Measurements from ENCODE around the gene PLCB3.

PLCB3 gene

DNA sequence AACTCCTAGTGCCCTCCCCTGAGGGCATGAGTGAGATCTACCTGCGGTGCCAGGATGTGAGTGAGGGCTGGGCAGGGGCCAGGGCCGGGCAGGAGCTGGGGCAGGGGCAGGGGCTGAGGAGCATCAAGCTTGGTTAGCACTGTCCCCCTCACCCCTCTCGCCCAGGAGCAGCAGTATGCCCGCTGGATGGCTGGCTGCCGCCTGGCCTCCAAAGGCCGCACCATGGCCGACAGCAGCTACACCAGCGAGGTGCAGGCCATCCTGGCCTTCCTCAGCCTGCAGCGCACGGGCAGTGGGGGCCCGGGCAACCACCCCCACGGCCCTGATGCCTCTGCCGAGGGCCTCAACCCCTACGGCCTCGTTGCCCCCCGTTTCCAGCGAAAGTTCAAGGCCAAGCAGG lies 31.1 kb upstream of the PLCB3 start:
- in situ Hi-C loops (cut with MboI; ENCODE audit: low sequenced_read_pairs, unreplicated experiment) = no loop called here
- no peak for DNase-seq (ENCODE audit: low spot score)
- TF ChIP-seq, protein P1, sequence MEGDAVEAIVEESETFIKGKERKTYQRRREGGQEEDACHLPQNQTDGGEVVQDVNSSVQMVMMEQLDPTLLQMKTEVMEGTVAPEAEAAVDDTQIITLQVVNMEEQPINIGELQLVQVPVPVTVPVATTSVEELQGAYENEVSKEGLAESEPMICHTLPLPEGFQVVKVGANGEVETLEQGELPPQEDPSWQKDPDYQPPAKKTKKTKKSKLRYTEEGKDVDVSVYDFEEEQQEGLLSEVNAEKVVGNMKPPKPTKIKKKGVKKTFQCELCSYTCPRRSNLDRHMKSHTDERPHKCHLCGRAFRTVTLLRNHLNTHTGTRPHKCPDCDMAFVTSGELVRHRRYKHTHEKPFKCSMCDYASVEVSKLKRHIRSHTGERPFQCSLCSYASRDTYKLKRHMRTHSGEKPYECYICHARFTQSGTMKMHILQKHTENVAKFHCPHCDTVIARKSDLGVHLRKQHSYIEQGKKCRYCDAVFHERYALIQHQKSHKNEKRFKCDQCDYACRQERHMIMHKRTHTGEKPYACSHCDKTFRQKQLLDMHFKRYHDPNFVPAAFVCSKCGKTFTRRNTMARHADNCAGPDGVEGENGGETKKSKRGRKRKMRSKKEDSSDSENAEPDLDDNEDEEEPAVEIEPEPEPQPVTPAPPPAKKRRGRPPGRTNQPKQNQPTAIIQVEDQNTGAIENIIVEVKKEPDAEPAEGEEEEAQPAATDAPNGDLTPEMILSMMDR (IDR thresholded peaks at IDR 0.05; ENCODE audit: borderline replicate concordance, control extremely low read depth, extremely low read depth, insufficient read depth, missing control alignments) = no peak

DNA sequence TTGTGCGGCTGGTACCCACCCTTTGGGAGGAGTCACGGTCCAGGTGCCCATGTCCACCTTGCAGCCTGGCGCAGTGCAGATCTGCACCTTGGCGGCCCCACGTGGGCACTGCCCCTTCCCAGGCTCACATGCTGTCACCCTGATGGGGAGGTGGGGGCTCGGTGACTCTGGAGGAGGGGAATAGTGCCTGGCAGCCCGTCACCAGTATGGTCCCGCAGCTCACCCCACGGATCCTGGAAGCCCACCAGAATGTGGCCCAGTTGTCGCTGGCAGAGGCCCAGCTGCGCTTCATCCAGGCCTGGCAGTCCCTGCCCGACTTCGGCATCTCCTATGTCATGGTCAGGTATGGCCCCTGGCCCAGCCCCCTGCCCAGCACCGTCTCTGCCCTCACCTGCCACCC lies 30.5 kb upstream of the PLCB3 start:
- in situ Hi-C loops (cut with MboI; ENCODE audit: low sequenced_read_pairs, unreplicated experiment) = no loop called here
- TF ChIP-seq, protein P1 (IDR thresholded peaks at IDR 0.05; ENCODE audit: borderline replicate concordance, control extremely low read depth, extremely low read depth, insufficient read depth, missing control alignments) = no peak

DNA sequence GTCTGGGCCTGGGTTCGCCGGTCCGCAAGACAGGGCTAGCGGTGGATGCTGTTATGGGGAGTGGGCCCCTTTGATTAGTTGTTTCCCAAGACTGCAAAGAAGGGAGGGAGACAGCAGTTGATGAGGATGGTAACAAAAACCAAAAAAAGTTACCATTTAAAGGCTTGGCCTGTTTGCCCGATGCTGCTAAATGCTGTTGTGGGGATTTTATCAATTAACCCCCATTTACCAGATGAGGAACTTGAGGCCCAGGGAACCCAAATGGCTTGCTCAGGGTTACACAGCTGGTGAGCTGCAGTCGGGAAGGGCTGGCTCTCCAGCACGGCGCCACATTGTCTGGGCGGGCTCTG lies 28.7 kb upstream of the PLCB3 start:
- TF ChIP-seq, protein P1 (IDR thresholded peaks at IDR 0.05; ENCODE audit: borderline replicate concordance, control extremely low read depth, extremely low read depth, insufficient read depth, missing control alignments) = no peak
- in situ Hi-C loops (cut with MboI; ENCODE audit: low sequenced_read_pairs, unreplicated experiment) = no loop called here
- DNase-seq (ENCODE audit: low spot score) = no peak

More for the DNA sequence above, 30.5 kb upstream of the PLCB3 start:
- no peak for DNase-seq (ENCODE audit: low spot score)

DNA sequence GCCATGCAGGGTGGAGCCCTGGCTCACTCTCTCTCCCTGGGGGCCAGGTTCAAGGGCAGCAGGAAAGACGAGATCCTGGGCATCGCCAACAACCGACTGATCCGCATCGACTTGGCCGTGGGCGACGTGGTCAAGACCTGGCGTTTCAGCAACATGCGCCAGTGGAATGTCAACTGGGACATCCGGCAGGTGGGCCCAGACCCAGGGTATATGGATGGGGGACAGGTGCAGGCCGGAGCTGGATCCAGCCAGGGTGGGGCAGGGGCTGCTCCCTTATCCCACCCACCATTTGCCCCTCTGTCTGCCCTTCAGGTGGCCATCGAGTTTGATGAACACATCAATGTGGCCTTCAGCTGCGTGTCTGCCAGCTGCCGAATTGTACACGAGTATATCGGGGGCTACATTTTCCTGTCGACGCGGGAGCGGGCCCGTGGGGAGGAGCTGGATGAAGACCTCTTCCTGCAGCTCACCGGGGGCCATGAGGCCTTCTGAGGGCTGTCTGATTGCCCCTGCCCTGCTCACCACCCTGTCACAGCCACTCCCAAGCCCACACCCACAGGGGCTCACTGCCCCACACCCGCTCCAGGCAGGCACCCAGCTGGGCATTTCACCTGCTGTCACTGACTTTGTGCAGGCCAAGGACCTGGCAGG lies 28.2 kb upstream of the PLCB3 start:
- in situ Hi-C loops (cut with MboI; ENCODE audit: low sequenced_read_pairs, unreplicated experiment) = no loop called here
- TF ChIP-seq, protein P1 (IDR thresholded peaks at IDR 0.05; ENCODE audit: borderline replicate concordance, control extremely low read depth, extremely low read depth, insufficient read depth, missing control alignments) = no peak

DNA sequence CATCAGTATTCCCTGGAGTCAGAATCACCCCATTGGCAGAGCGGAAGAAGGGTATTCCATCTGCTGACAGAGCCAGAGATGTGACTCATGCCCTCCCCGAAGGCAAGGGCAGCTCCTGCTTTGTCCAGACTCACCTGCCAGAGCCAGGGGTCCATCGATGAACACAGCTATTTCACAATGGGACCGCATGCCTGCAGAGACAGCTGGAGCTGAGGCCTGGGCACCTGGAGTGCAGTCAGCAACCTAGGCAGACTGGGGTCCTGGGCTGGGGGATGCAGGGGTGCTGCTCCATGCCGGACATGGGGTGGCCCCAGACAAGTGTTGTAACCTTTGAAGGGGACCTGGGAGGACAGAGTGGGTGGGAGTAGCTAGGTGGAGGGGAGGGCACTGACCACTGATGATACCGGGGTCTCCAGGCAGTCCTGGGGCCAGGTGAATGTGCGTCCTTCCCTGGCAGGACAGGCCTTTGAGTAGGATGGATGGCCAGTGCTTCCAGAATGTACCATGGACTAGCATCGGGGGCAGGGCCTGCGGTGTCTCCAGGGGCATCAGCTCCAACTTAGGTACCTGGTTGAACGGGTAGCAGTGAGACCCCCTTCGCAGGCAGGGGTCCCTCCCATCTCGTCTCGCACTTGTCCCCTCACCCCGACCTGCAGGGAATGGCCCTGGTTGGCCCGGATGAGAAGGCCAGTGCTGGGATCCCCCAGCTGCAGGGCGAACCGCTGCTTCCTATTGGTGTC lies 27.0 kb upstream of the PLCB3 start:
- in situ Hi-C loops (cut with MboI; ENCODE audit: low sequenced_read_pairs, unreplicated experiment) = no loop called here
- DNase-seq (ENCODE audit: low spot score) = no peak
- TF ChIP-seq, protein P1 (IDR thresholded peaks at IDR 0.05; ENCODE audit: borderline replicate concordance, control extremely low read depth, extremely low read depth, insufficient read depth, missing control alignments) = no peak

More for the DNA sequence above, 28.2 kb upstream of the PLCB3 start:
- DNase-seq (ENCODE audit: low spot score) = no peak

DNA sequence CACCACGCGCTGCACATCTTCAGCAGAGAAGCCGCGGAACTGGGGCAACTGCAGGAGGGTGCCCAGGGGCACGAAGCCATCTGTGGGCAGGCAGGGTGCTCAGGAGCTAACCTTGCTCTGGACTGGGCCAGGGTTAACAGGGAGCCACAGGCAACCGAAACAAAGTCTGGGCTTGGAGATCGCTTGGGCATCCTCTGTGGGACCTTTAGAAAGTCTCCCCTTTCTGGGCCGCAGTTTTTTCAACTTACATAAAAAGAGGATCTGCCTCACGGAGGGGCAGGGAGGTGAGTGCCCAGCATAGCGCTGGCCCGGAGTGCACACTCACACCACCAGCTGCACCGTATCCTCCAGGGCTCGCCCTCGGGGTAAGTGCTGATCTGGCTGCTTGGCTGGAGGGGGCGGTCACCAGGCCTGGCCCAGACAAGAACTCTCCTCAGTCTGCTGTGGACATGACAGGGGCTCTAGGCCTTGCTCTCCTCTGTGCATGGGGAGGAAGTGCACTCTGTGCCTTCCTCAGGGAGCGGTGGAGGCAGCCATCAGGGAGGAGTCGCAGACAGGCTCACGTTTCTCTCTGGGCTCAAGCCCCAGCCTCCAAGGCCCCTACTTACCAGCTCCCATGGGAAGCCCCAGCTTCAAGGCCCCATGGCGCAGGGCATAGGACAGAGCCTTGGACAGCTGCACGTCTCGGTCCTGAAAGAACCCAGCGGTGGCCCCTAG lies 26.3 kb upstream of the PLCB3 start:
- TF ChIP-seq, protein P1 (IDR thresholded peaks at IDR 0.05; ENCODE audit: borderline replicate concordance, control extremely low read depth, extremely low read depth, insufficient read depth, missing control alignments) = no peak
- DNase-seq (ENCODE audit: low spot score) = no peak
- in situ Hi-C loops (cut with MboI; ENCODE audit: low sequenced_read_pairs, unreplicated experiment) = no loop called here

Measured in GM13976 (cell line).